Osteoblast (primary cell): ENCODE measurements around the gene ZIK1. TPM values are rescaled to one million over a fixed set of nuclear protein-coding genes. Genes with fewer than 3 reads are reported as not detected.
A peak's percentile ranks its signal among the peaks of the same experiment; 100 is the strongest.

Experiments
- DNase-seq: peaks from one replicate; pipeline ENCODE4 v3.0.0; 2011; ENCODE audit warnings: low spot score, mixed read lengths; ENCODE audit not compliant: insufficient read length; ENCODE audit errors: missing footprints
- H2AFZ ChIP-seq: 2 replicates; pipeline ENCODE4 v1.6.0; 2011; ENCODE audit warnings: mild to moderate bottlenecking, low read length
- H3K27ac ChIP-seq: 2 replicates; pipeline ENCODE4 v1.5.1; 2011; ENCODE audit warnings: mild to moderate bottlenecking, low read depth, low read length, moderate library complexity
- H3K27me3 ChIP-seq: 2 replicates; pipeline ENCODE4 v1.6.0; 2012; ENCODE audit warnings: mild to moderate bottlenecking, control low read depth, inconsistent platforms, low read length, moderate library complexity; ENCODE audit not compliant: insufficient read depth
- H3K36me3 ChIP-seq: 2 replicates; pipeline ENCODE4 v1.5.1; 2011; ENCODE audit warnings: mild to moderate bottlenecking, low read length, control low read depth, moderate library complexity; ENCODE audit not compliant: insufficient read depth
- H3K4me1 ChIP-seq: 2 replicates; pipeline ENCODE4 v1.5.1; 2011; ENCODE audit warnings: mild to moderate bottlenecking, low read length, control low read depth, moderate library complexity; ENCODE audit not compliant: insufficient read depth
- H3K4me2 ChIP-seq: 2 replicates; pipeline ENCODE4 v1.6.0; 2011; ENCODE audit warnings: mild to moderate bottlenecking, low read length; ENCODE audit not compliant: insufficient read depth
- H3K4me3 ChIP-seq: fragments of 200-600 bp; sonication (generic); 3 replicates; pipeline ENCODE4 v1.5.1; 2012; ENCODE audit warnings: mild to moderate bottlenecking, low read length, inconsistent platforms; ENCODE audit not compliant: insufficient read depth
- H3K79me2 ChIP-seq: 2 replicates; pipeline ENCODE4 v1.6.0; 2012; ENCODE audit warnings: mild to moderate bottlenecking, low read length, control low read depth, inconsistent platforms; ENCODE audit not compliant: insufficient read depth
- H3K9me3 ChIP-seq: 2 replicates; pipeline ENCODE4 v1.5.1; 2011; ENCODE audit warnings: low read depth, low read length, control low read depth
- H4K20me1 ChIP-seq: 2 replicates; pipeline ENCODE4 v1.6.0; 2012; ENCODE audit warnings: mild to moderate bottlenecking, low read length, control low read depth; ENCODE audit not compliant: insufficient read depth
- CTCF ChIP-seq: IDR thresholded peaks from 2 replicates; pipeline ENCODE4 v1.5.1; 2011; ENCODE audit warnings: mild to moderate bottlenecking, low read depth, low read length, moderate library complexity; ENCODE audit errors: extremely low read depth
- total RNA-seq: library from RNA; depleted of rRNA; stranded (reverse); fragments of >200 nt; gene quantifications from 2 replicates; pipeline ENCODE4 v1.2.3, GENCODE V29; 2012

ZIK1 gene
- total RNA-seq, 1 donor, result 11.6 TPM

- no peak for DNase-seq
- Histone ChIP-seq H3K4me1 (peaks cover 10% of the 10 kb centered on the region), H2AFZ (no peak overlapping the region), H3K79me2 (peaks cover 24% of the 10 kb centered on the region), H3K36me3 (peaks cover 19% of the 10 kb centered on the region), H3K4me2 (no peak overlapping the region), H3K27me3 (no peaks in the 10 kb centered on the region), H3K4me3 (no peak overlapping the region), H3K9me3 (peaks cover 23% of the 10 kb centered on the region), H4K20me1 (peaks cover 3% of the 10 kb centered on the region), H3K27ac (no peak overlapping the region)
- TF ChIP-seq CTCF, result no peak
These were observed 27.2 kb downstream of the ZIK1 start for GRCh38 chr19:57611113-57611512.

GRCh38 chr19:57613941-57614743 is 30.2 kb downstream of the ZIK1 start, which contains the start of gene ZNF134:
Gene ZNF134 (plus strand): TSS chr19:57614242. CDS start chr19:57619469, 5,227 bp downstream.
- Histone ChIP-seq H2AFZ (peak within 1 kb of the TSS; percentile 99), H3K4me2 (peak within 1 kb of the TSS; percentile 74), H3K4me1 (peaks cover 10% of the 10 kb centered on the region), H4K20me1 (peaks cover 3% of the 10 kb centered on the region), H3K4me3 (peak within 1 kb of the TSS; percentile 87), H3K27me3 (no peaks in the 10 kb centered on the region), H3K36me3 (peaks cover 39% of the 10 kb centered on the region), H3K79me2 (peaks cover 54% of the 10 kb centered on the region), H3K27ac (peak within 1 kb of the TSS; percentile 53), H3K9me3 (peaks cover 35% of the 10 kb centered on the region)
- DNase-seq, result peak; percentile 98
- TF ChIP-seq CTCF, result no peak

- TF ChIP-seq CTCF, result no peak
- Histone ChIP-seq H3K4me2 (peak overlapping the region; percentile 74), H3K9me3 (peaks cover 46% of the 10 kb centered on the region), H3K36me3 (peaks cover 51% of the 10 kb centered on the region), H4K20me1 (peaks cover 3% of the 10 kb centered on the region), H3K27me3 (no peaks in the 10 kb centered on the region), H2AFZ (no peak overlapping the region), H3K4me1 (peaks cover 10% of the 10 kb centered on the region), H3K79me2 (peaks cover 66% of the 10 kb centered on the region), H3K4me3 (peak overlapping the region; percentile 87), H3K27ac (no peak overlapping the region)
- DNase-seq, result no peak
These were observed 31.4 kb downstream of the ZIK1 start for GRCh38 chr19:57615346-57615745.

- H3K36me3 ChIP-seq, result peaks cover 75% of the 10 kb centered on the region
- H3K27me3 ChIP-seq, result no peaks in the 10 kb centered on the region
- H3K27ac ChIP-seq, result no peak overlapping the region
- H4K20me1 ChIP-seq, result peaks cover 2% of the 10 kb centered on the region
- no peaks in the 10 kb centered on the region for H3K4me1 ChIP-seq
- no peak overlapping the region for H2AFZ ChIP-seq
- TF ChIP-seq CTCF, result no peak
- no peak overlapping the region for H3K4me3 ChIP-seq
- peaks cover 80% of the 10 kb centered on the region for H3K9me3 ChIP-seq
- no peak overlapping the region for H3K4me2 ChIP-seq
- no peak for DNase-seq
- H3K79me2 ChIP-seq, result peaks cover 79% of the 10 kb centered on the region
These were observed 36.9 kb downstream of the ZIK1 start for GRCh38 chr19:57620673-57621348.
